HCT116 (cell line): Measurements from ENCODE around the gene GGCX. TPM values are rescaled to one million over a fixed set of nuclear protein-coding genes. Genes with fewer than 3 reads are reported as not detected.

ENCODE experiments used
- ATAC-seq: fragments of 200-7000 bp; cut with Tn5 transposase; 2 replicates; pipeline ENCODE4 v1.9.1; 2020; ENCODE audit warnings: mild to moderate bottlenecking, moderate library complexity
- BruUV-seq: library from RNA; stranded (reverse); fragments of 400-500 nt; replicated peaks from 2 replicates; lab custom pipeline; 2021; lab: Mats Ljungman, UMichigan
- CTCF ChIA-PET: fragments of 300-600 bp; sonication (Branson Sonifier 250); formaldehyde crosslinking; loops from one replicate; lab custom pipeline; 2021; ENCODE audit warnings: antibody characterized with exemption; lab: Charles Lee
- POLR2A ChIA-PET: fragments of 300-600, 350-600 bp; sonication (Branson Sonifier 250); formaldehyde crosslinking; loops from one replicate; lab custom pipeline; 2021; ENCODE audit warnings: antibody characterized with exemption; lab: Charles Lee
- RAD21 ChIA-PET, 2 experiments: fragments of 300-600 bp; sonication (Branson Sonifier 250); formaldehyde crosslinking; loops; one replicate each; lab custom pipeline; 2023; ENCODE audit warnings: low total read pairs in 2 of 2; ENCODE audit not compliant: uncharacterized antibody in 2 of 2, unreplicated experiment in 2 of 2, low non-redundant PET in 1 of 2; lab: Charles Lee
- DNase-seq: peaks from one replicate; pipeline ENCODE4 v3.0.0-alpha.2; 2010; ENCODE audit warnings: low read depth, low spot score
- H2AFZ ChIP-seq: fragments of 200-600 bp; shearing (Covaris generic), sonication (generic); 2 replicates; pipeline ENCODE4 v1.6.1; 2017; ENCODE audit warnings: low read depth, mixed run types, mixed read lengths, antibody characterized with exemption, low read length; ENCODE audit not compliant: poor library complexity, severe bottlenecking
- H3K27ac ChIP-seq: 2 replicates; pipeline ENCODE4 v1.5.1; 2012; ENCODE audit warnings: low read depth, low read length
- H3K27me3 ChIP-seq: fragments of 200-600 bp; sonication (generic); 2 replicates; pipeline ENCODE4 v1.6.1; 2016; ENCODE audit warnings: mixed run types, low read length, mixed read lengths; ENCODE audit not compliant: insufficient read depth
- H3K36me3 ChIP-seq, 2 experiments: fragments of 200-500 bp in 1 of 2; fragments of 200-600 bp in 1 of 2; sonication (Bioruptor generic) in 1 of 2; sonication (generic) in 1 of 2; 2 replicates each; pipeline versions ENCODE4 v1.5.1 to v1.6.1; 2014 to 2016; ENCODE audit warnings: low read length in 2 of 2, inconsistent platforms in 1 of 2, mixed read lengths in 1 of 2, mixed run types in 1 of 2; ENCODE audit not compliant: insufficient read depth in 2 of 2, control insufficient read depth in 1 of 2
- H3K4me1 ChIP-seq, 2 experiments: fragments of 200-600 bp in 1 of 2; sonication (generic) in 1 of 2; 2 replicates each; pipeline versions ENCODE4 v1.5.1 to v1.6.1; 2012 to 2017; ENCODE audit warnings: low read length in 2 of 2, inconsistent platforms in 1 of 2, mild to moderate bottlenecking in 1 of 2, mixed read lengths in 1 of 2, mixed run types in 1 of 2, moderate library complexity in 1 of 2; ENCODE audit not compliant: insufficient read depth in 2 of 2, control insufficient read depth in 1 of 2
- H3K4me2 ChIP-seq: fragments of 200-600 bp; sonication (generic); 2 replicates; pipeline ENCODE4 v1.6.1; 2017; ENCODE audit warnings: mixed run types, low read length, mixed read lengths
- H3K4me3 ChIP-seq, 2 experiments: fragments of 200-600 bp in 1 of 2; sonication (generic) in 1 of 2; replicated peaks in 1 of 2; 2 replicates each; pipeline ENCODE4 v1.5.1; 2011 to 2016; ENCODE audit warnings: low read length in 2 of 2, control low read depth in 1 of 2, low read depth in 1 of 2, mild to moderate bottlenecking in 1 of 2, mixed read lengths in 1 of 2, mixed run types in 1 of 2
- H3K79me2 ChIP-seq: fragments of 200-600 bp; sonication (generic); 2 replicates; pipeline ENCODE4 v1.6.1; 2017; ENCODE audit warnings: mild to moderate bottlenecking, mixed run types, low read length, moderate library complexity, mixed read lengths; ENCODE audit not compliant: insufficient read depth
- H3K9ac ChIP-seq: fragments of 200-600 bp; sonication (generic); 2 replicates; pipeline ENCODE4 v1.6.1; 2016; ENCODE audit warnings: low read length, mixed read lengths
- H3K9me2 ChIP-seq: fragments of 200-600 bp; sonication (generic), shearing (Covaris generic); 2 replicates; pipeline ENCODE4 v1.6.1; 2017; ENCODE audit warnings: mixed run types, mild to moderate bottlenecking, moderate library complexity; ENCODE audit not compliant: insufficient read depth
- H3K9me3 ChIP-seq, 2 experiments: fragments of 200-500 bp in 1 of 2; fragments of 200-600 bp in 1 of 2; sonication (Bioruptor generic) in 1 of 2; sonication (generic) in 1 of 2; 2 replicates each; pipeline ENCODE4 v1.6.1; 2014 to 2017; ENCODE audit warnings: low read length in 2 of 2, mixed read lengths in 2 of 2, inconsistent platforms in 1 of 2, low read depth in 1 of 2, mild to moderate bottlenecking in 1 of 2, mixed run types in 1 of 2, moderate library complexity in 1 of 2; ENCODE audit not compliant: control insufficient read depth in 1 of 2, insufficient read depth in 1 of 2
- H4K20me1 ChIP-seq: fragments of 200-600 bp; sonication (generic), shearing (Covaris generic); 2 replicates; pipeline ENCODE4 v1.6.1; 2017; ENCODE audit warnings: mixed run types, mild to moderate bottlenecking, moderate library complexity; ENCODE audit not compliant: insufficient read depth
- EGR1 ChIP-seq: IDR thresholded peaks from 2 replicates; pipeline ENCODE4 v1.6.1; 2012; ENCODE audit warnings: low read depth
- EZH2phosphoT487 ChIP-seq: fragments of 200-600 bp; IDR thresholded peaks from 2 replicates; pipeline ENCODE4 v1.6.1; 2018; ENCODE audit warnings: antibody characterized with exemption, borderline replicate concordance
- JUND ChIP-seq: IDR thresholded peaks from 2 replicates; pipeline ENCODE4 v1.6.1; 2012
- POLR2A ChIP-seq: IDR thresholded peaks from 2 replicates; pipeline ENCODE4 v1.7.0; 2011; ENCODE audit warnings: borderline replicate concordance; ENCODE audit not compliant: insufficient read depth, insufficient read length; ENCODE audit errors: extremely low read depth
- POLR2AphosphoS5 ChIP-seq: IDR thresholded peaks from 2 replicates; pipeline ENCODE4 v1.6.1; 2011; ENCODE audit warnings: mild to moderate bottlenecking, low read depth, low read length, moderate library complexity
- SIN3A ChIP-seq: IDR thresholded peaks from 2 replicates; pipeline ENCODE4 v1.6.1; 2012; ENCODE audit warnings: low read depth
- SP1 ChIP-seq: IDR thresholded peaks from 2 replicates; pipeline ENCODE4 v1.6.1; 2012; ENCODE audit warnings: low read depth
- YY1 ChIP-seq: IDR thresholded peaks from 2 replicates; pipeline ENCODE4 v1.6.1; 2011; ENCODE audit warnings: low read length, low read depth, moderate library complexity, mild to moderate bottlenecking; ENCODE audit not compliant: insufficient replicate concordance; ENCODE audit errors: extremely low read depth
- ZFX ChIP-seq: fragments of 450-650 bp; IDR thresholded peaks from 2 replicates; pipeline ENCODE4 v1.6.1; 2017
- ZNF274 ChIP-seq: fragments of 200-500 bp; sonication (Bioruptor generic); IDR thresholded peaks from 2 replicates; pipeline ENCODE4 v1.6.1; 2014; ENCODE audit warnings: mild to moderate bottlenecking, low read depth, low read length, inconsistent platforms
- intact Hi-C: fragments of 100-400 bp; cut with micrococcal nuclease; formaldehyde crosslinking; loops from 2 replicates; pipeline ENCODE4 v1.10.0; 2022
- total RNA-seq: library from RNA; stranded (reverse); gene quantifications from one replicate; pipeline ENCODE4 v1.2.1, GENCODE V29; 2021; ENCODE audit not compliant: unreplicated experiment
- TF ChIP-seq, protein P1 (sequence below): IDR thresholded peaks from 2 replicates; pipeline ENCODE4 v1.6.1; 2012
- TF ChIP-seq, protein P2 (sequence below): IDR thresholded peaks from 2 replicates; pipeline ENCODE4 v1.6.1; 2012; ENCODE audit warnings: low read depth
- TF ChIP-seq, protein P3 (sequence below), 3 experiments: fragments of 200-600 bp in 1 of 3; sonication (generic) in 1 of 3; IDR thresholded peaks in 2 of 3; conservative IDR thresholded peaks in 1 of 3; 2 replicates each; pipeline ENCODE4 v1.5.1; 2012 to 2017; ENCODE audit warnings: low read depth in 2 of 3, low read length in 2 of 3, antibody characterized with exemption in 1 of 3, borderline replicate concordance in 1 of 3, control low read depth in 1 of 3, mild to moderate bottlenecking in 1 of 3, mixed read lengths in 1 of 3, mixed run types in 1 of 3, moderate library complexity in 1 of 3; ENCODE audit not compliant: insufficient read depth in 1 of 3
- TF ChIP-seq, protein P4 (sequence below): IDR thresholded peaks from 2 replicates; pipeline ENCODE4 v1.6.1; 2011; ENCODE audit warnings: mild to moderate bottlenecking, low read length, moderate library complexity; ENCODE audit not compliant: insufficient replicate concordance; ENCODE audit errors: extremely low read depth

GGCX gene
- total RNA-seq, 1 experiment from 2014 or later, result 43.5 TPM

DNA sequence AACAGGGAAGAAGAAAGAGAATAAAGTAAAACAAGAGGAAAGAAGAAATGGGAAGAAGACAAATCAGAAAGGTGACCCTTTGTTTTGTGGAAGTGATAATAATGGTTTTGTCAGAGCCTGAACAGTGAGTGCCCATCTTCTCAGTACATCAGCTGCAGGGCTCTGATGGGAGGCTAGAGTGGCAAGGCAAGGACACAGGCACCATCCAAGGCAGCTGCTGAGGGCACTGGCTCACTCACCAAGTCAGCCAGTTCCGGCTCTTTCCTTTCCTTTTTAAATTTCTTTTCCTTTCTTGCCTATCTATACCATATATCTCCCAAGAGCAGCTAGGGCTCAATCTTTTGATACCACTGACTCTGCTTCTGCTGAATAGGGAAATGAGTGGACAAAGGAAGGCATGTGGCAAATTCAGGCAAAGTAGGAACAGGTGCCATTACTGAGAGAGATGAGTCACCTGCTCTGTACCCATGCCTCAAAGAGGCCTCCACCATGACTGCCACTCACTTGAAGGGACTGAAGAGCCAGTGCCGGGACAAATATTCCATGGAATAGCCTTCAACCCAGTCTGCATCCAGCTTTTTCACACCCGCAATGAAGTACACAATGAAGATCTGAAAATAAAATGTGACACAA is 6.2 kb downstream of the GGCX start:
- Histone ChIP-seq H3K4me1 (peaks cover 0 to 4% of the 10 kb centered on the region in 2 experiments; a peak in 3 of 4 replicates), H3K27me3 (no peaks in the 10 kb centered on the region), H3K4me2 (no peak overlapping the region), H3K9me2 (no peaks in the 10 kb centered on the region), H3K4me3 (no peak overlapping the region), H3K9ac (no peak overlapping the region), H3K79me2 (peaks cover 24% of the 10 kb centered on the region), H2AFZ (no peak overlapping the region), H3K36me3 (peaks cover 24 to 40% of the 10 kb centered on the region in 2 experiments; a peak in 3 of 4 replicates), H3K9me3 (no peaks in the 10 kb centered on the region), H3K27ac (no peak overlapping the region), H4K20me1 (no peaks in the 10 kb centered on the region; the same call in 1 of the 2 replicates)
- POLR2A ChIA-PET, result no interaction called here
- intact Hi-C loops, result loop anchor here (10.0 kb wide), 1 partner anchor 230 kb away; the partner anchor contains the start of gene TGOLN2
- BruUV-seq, result no TSS peak
- RAD21 ChIA-PET, result no interaction called here
- CTCF ChIA-PET, result interaction anchor here (1.5 kb wide), 1 partner anchor 16 kb away, joined by 4 read pairs; the partner anchor contains the start of gene MAT2A
- TF ChIP-seq, protein P1, sequence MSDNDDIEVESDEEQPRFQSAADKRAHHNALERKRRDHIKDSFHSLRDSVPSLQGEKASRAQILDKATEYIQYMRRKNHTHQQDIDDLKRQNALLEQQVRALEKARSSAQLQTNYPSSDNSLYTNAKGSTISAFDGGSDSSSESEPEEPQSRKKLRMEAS, result no peak
- TF ChIP-seq, protein P2, sequence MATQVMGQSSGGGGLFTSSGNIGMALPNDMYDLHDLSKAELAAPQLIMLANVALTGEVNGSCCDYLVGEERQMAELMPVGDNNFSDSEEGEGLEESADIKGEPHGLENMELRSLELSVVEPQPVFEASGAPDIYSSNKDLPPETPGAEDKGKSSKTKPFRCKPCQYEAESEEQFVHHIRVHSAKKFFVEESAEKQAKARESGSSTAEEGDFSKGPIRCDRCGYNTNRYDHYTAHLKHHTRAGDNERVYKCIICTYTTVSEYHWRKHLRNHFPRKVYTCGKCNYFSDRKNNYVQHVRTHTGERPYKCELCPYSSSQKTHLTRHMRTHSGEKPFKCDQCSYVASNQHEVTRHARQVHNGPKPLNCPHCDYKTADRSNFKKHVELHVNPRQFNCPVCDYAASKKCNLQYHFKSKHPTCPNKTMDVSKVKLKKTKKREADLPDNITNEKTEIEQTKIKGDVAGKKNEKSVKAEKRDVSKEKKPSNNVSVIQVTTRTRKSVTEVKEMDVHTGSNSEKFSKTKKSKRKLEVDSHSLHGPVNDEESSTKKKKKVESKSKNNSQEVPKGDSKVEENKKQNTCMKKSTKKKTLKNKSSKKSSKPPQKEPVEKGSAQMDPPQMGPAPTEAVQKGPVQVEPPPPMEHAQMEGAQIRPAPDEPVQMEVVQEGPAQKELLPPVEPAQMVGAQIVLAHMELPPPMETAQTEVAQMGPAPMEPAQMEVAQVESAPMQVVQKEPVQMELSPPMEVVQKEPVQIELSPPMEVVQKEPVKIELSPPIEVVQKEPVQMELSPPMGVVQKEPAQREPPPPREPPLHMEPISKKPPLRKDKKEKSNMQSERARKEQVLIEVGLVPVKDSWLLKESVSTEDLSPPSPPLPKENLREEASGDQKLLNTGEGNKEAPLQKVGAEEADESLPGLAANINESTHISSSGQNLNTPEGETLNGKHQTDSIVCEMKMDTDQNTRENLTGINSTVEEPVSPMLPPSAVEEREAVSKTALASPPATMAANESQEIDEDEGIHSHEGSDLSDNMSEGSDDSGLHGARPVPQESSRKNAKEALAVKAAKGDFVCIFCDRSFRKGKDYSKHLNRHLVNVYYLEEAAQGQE, result no peak
- no peak for TF ChIP-seq SP1
- TF ChIP-seq, protein P3, sequence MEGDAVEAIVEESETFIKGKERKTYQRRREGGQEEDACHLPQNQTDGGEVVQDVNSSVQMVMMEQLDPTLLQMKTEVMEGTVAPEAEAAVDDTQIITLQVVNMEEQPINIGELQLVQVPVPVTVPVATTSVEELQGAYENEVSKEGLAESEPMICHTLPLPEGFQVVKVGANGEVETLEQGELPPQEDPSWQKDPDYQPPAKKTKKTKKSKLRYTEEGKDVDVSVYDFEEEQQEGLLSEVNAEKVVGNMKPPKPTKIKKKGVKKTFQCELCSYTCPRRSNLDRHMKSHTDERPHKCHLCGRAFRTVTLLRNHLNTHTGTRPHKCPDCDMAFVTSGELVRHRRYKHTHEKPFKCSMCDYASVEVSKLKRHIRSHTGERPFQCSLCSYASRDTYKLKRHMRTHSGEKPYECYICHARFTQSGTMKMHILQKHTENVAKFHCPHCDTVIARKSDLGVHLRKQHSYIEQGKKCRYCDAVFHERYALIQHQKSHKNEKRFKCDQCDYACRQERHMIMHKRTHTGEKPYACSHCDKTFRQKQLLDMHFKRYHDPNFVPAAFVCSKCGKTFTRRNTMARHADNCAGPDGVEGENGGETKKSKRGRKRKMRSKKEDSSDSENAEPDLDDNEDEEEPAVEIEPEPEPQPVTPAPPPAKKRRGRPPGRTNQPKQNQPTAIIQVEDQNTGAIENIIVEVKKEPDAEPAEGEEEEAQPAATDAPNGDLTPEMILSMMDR (IDR thresholded peaks at IDR 0.05 in 2 of 3, conservative IDR thresholded peaks at IDR 0.05 in 1 of 3; ENCODE audit: borderline replicate concordance in 1 of 3, insufficient read depth in 1 of 3, low read depth in 2 of 3, low read length in 2 of 3), result no peak
- TF ChIP-seq ZNF274, result no peak
- TF ChIP-seq EGR1, result no peak
- no peak for TF ChIP-seq YY1
- no peak for TF ChIP-seq POLR2A
- no peak for TF ChIP-seq EZH2phosphoT487
- no peak for TF ChIP-seq JUND
- TF ChIP-seq POLR2AphosphoS5, result no peak
- TF ChIP-seq SIN3A, result no peak
- TF ChIP-seq ZFX, result no peak
- TF ChIP-seq, protein P4, sequence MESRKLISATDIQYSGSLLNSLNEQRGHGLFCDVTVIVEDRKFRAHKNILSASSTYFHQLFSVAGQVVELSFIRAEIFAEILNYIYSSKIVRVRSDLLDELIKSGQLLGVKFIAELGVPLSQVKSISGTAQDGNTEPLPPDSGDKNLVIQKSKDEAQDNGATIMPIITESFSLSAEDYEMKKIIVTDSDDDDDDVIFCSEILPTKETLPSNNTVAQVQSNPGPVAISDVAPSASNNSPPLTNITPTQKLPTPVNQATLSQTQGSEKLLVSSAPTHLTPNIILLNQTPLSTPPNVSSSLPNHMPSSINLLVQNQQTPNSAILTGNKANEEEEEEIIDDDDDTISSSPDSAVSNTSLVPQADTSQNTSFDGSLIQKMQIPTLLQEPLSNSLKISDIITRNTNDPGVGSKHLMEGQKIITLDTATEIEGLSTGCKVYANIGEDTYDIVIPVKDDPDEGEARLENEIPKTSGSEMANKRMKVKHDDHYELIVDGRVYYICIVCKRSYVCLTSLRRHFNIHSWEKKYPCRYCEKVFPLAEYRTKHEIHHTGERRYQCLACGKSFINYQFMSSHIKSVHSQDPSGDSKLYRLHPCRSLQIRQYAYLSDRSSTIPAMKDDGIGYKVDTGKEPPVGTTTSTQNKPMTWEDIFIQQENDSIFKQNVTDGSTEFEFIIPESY, result no peak
- DNase-seq (no peak), ATAC-seq (no peak)
